A673 (cell line): ENCODE measurements around the gene MORN2.

ENCODE experiments used
- EZH2 ChIP-seq: fragments of 200-600 bp; sonication (generic); IDR thresholded peaks from 2 replicates; pipeline ENCODE4 v1.6.1; 2017; ENCODE audit warnings: borderline replicate concordance, low read depth, mild to moderate bottlenecking, mixed read lengths, antibody characterized with exemption, low read length; ENCODE audit not compliant: poor library complexity, severe bottlenecking
- TF ChIP-seq, protein P1 (sequence below): fragments of 300-800, 200-600 bp; sonication (generic); conservative IDR thresholded peaks from 2 replicates; pipeline ENCODE4 v1.5.1; 2017; ENCODE audit warnings: low read depth, mild to moderate bottlenecking, antibody characterized with exemption, low read length, moderate library complexity, mixed read lengths

DNA sequence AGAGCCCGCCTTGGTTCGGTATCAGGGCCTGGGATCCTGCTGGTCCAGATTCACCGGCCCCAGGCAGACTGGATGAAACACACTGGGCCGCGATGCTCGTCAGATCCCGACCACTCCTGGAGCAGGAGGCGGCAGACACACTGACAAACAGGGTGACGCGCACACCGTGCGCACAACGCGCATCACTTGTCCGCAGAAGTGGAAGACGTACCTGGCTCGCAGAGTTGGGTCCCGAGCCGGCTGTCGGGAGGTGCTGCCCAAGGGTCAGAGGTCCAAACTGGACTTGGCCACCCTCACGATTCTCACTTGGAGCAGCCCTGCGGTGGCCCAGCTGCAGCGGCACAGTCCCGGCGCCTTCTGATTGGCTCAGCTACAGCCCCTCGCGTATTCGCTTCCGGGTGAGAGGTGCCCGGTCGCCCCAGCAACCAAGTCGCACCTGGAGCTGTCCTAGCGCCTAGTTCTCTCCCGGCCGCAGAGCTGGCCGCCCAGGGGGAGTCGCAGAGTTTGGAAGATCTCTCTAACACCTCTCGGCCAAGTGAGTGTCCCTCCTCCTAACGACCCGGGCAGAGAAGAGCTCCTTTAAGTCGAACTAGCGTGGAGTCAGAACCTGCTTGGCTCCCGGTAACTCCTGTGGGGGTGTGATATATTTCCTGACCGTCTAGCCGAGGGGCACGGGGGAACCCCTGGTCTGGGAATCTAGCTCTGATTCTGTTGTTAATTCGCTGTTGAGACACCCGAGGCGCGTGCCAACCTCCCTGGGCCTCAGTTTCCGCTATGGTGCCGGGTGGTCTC, at the start of gene MORN2, which contains the start of gene DHX57:
- TF ChIP-seq, protein P1, sequence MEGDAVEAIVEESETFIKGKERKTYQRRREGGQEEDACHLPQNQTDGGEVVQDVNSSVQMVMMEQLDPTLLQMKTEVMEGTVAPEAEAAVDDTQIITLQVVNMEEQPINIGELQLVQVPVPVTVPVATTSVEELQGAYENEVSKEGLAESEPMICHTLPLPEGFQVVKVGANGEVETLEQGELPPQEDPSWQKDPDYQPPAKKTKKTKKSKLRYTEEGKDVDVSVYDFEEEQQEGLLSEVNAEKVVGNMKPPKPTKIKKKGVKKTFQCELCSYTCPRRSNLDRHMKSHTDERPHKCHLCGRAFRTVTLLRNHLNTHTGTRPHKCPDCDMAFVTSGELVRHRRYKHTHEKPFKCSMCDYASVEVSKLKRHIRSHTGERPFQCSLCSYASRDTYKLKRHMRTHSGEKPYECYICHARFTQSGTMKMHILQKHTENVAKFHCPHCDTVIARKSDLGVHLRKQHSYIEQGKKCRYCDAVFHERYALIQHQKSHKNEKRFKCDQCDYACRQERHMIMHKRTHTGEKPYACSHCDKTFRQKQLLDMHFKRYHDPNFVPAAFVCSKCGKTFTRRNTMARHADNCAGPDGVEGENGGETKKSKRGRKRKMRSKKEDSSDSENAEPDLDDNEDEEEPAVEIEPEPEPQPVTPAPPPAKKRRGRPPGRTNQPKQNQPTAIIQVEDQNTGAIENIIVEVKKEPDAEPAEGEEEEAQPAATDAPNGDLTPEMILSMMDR, result no peak
- no peak for TF ChIP-seq EZH2
